ENCODE data around the gene CEP170B.

DNA sequence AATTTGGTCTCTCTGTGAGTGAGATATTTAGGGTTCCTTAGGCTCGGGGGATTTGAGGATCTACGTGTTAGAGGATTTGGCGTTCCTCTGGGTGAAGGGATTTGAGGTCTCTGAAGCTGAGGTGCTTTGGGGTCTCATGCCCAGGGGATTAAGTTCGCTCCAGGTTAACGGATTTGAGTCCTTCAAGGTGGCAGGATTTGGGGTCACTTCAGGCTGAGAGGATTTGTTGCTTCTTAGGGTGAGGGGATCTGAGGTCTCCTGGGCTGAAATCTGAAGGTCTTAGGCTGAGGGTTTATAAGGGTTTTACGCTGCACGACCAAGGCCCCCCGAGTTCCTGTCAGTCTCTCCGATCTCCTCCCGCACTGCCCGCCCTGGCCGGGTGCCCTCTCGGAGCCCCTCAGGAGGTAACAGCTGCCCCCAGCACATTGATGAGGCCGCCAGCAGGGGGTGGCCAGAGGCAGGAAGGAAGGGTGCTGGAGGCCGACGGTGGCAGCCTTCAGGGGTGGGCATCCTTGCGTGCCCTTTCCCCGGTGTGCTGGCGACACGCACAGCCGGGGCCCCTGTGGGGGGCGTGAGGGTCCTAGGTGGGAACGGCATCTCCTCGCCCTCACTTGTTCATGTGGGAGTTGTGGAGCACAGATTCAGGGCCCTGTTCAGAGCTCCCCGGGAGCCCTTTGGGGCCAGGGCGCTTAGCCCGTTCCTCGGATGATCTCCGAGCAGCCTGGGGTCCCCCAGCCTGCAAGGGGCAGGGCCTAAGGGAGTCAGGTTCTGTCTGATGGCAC is 14.3 kb downstream of the CEP170B start:
- TF ChIP-seq, protein P1, sequence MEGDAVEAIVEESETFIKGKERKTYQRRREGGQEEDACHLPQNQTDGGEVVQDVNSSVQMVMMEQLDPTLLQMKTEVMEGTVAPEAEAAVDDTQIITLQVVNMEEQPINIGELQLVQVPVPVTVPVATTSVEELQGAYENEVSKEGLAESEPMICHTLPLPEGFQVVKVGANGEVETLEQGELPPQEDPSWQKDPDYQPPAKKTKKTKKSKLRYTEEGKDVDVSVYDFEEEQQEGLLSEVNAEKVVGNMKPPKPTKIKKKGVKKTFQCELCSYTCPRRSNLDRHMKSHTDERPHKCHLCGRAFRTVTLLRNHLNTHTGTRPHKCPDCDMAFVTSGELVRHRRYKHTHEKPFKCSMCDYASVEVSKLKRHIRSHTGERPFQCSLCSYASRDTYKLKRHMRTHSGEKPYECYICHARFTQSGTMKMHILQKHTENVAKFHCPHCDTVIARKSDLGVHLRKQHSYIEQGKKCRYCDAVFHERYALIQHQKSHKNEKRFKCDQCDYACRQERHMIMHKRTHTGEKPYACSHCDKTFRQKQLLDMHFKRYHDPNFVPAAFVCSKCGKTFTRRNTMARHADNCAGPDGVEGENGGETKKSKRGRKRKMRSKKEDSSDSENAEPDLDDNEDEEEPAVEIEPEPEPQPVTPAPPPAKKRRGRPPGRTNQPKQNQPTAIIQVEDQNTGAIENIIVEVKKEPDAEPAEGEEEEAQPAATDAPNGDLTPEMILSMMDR (IDR thresholded peaks at IDR 0.05; ENCODE audit: low read length), result no peak
- TF ChIP-seq EZH2 (IDR thresholded peaks at IDR 0.05; ENCODE audit: borderline replicate concordance, low read length), result no peak
